ENCODE results near the gene KIF16B. TPM values are rescaled to one million over a fixed set of nuclear protein-coding genes. Genes with fewer than 3 reads are reported as not detected.

KIF16B gene
- total and polyA plus RNA-seq, 2 experiments from 2014 or later = 6.5 to 11.1 TPM

- H3K4me2 ChIP-seq = no peak overlapping the region
- H3K9me2 ChIP-seq (ENCODE audit: insufficient read depth) = no peaks in the 10 kb centered on the region
- H3K4me1 ChIP-seq (ENCODE audit: insufficient read depth) = peaks cover 19% of the 10 kb centered on the region
- H2AFZ ChIP-seq = no peak overlapping the region
- no peak for TF ChIP-seq JUNB (IDR thresholded peaks at IDR 0.05; ENCODE audit: unreplicated experiment)
- TF ChIP-seq, protein P1, sequence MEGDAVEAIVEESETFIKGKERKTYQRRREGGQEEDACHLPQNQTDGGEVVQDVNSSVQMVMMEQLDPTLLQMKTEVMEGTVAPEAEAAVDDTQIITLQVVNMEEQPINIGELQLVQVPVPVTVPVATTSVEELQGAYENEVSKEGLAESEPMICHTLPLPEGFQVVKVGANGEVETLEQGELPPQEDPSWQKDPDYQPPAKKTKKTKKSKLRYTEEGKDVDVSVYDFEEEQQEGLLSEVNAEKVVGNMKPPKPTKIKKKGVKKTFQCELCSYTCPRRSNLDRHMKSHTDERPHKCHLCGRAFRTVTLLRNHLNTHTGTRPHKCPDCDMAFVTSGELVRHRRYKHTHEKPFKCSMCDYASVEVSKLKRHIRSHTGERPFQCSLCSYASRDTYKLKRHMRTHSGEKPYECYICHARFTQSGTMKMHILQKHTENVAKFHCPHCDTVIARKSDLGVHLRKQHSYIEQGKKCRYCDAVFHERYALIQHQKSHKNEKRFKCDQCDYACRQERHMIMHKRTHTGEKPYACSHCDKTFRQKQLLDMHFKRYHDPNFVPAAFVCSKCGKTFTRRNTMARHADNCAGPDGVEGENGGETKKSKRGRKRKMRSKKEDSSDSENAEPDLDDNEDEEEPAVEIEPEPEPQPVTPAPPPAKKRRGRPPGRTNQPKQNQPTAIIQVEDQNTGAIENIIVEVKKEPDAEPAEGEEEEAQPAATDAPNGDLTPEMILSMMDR (conservative IDR thresholded peaks at IDR 0.05; ENCODE audit: low read depth in 2 of 2) = no peak
- TF ChIP-seq EZH2phosphoT487 (IDR thresholded peaks at IDR 0.05; ENCODE audit: unreplicated experiment) = no peak
- TF ChIP-seq ZNF114 (CRISPR knock-in tag; IDR thresholded peaks at IDR 0.05) = no peak
- no peak for TF ChIP-seq STAT1 (IDR thresholded peaks at IDR 0.05; ENCODE audit: unreplicated experiment)
- no peaks in the 10 kb centered on the region for H3K27me3 ChIP-seq (ENCODE audit: insufficient read depth)
- H3K4me3 ChIP-seq = no peak overlapping the region
- Mint-ChIP-seq H3K27ac (no peak overlapping the region; the same call in 1 of the 2 replicates), H3K4me3 (no peak overlapping the region), H3K36me3 (ENCODE audit: low read depth) (no peaks in the 10 kb centered on the region), H3K27me3 (ENCODE audit: insufficient read depth, low read depth, poor library complexity) (peaks cover 2% of the 10 kb centered on the region), H3K9me3 (no peaks in the 10 kb centered on the region), H3K4me1 (peaks cover 23% of the 10 kb centered on the region)
- ATAC-seq (no peak), DNase-seq (ENCODE audit: low spot score) (no peak)
- H3K36me3 ChIP-seq (ENCODE audit: insufficient read depth) = no peaks in the 10 kb centered on the region
- H4K20me1 ChIP-seq (replicated peaks; ENCODE audit: insufficient read depth) = no peaks in the 10 kb centered on the region
- no peaks in the 10 kb centered on the region for H3F3A ChIP-seq (replicated peaks; ENCODE audit: low read depth)
- no peaks in the 10 kb centered on the region for H3K79me2 ChIP-seq (replicated peaks; ENCODE audit: insufficient read depth)
- H3K27ac ChIP-seq (ENCODE audit: low read depth) = no peak overlapping the region
These were observed 82.6 kb downstream of the KIF16B start for GRCh38 chr20:16490696-16491095.

DNA sequence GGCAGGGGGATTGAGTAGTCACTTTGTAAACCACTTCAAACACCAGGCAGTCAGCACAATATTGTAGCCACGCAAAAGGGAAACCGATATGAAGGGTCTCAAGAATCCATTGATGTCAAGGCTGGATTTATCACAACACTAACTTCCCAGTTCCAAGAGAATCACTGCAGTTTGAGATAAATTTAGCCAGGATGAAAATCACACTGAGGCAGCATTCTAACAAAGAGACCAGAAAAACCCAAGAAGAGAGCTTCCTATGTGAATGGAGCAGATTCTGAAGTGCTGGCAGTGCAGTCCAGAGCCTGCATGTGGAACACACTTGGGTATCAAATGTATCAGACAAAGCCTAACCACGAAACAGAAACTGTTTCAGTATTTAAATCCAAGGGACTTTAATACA lies 84.6 kb downstream of the KIF16B start:
- no peak overlapping the region for H3K27ac ChIP-seq (ENCODE audit: low read depth)
- H3K4me2 ChIP-seq = no peak overlapping the region
- H3K4me1 ChIP-seq (ENCODE audit: insufficient read depth) = peaks cover 19% of the 10 kb centered on the region
- H3K9me2 ChIP-seq (ENCODE audit: insufficient read depth) = 0 out of 2 replicates have a peak, but pooled peaks cover 6% of the 10 kb centered on the region
- Mint-ChIP-seq H3K4me1 (peaks cover 26% of the 10 kb centered on the region), H3K4me3 (no peak overlapping the region), H3K27me3 (ENCODE audit: insufficient read depth, low read depth, poor library complexity) (peaks cover 2% of the 10 kb centered on the region), H3K9me3 (no peaks in the 10 kb centered on the region), H3K36me3 (ENCODE audit: low read depth) (no peaks in the 10 kb centered on the region; the same call in 2 of the 3 replicates), H3K27ac (no peak overlapping the region)
- H3K4me3 ChIP-seq = no peak overlapping the region
- DNase-seq (ENCODE audit: low spot score) (no peak), ATAC-seq (no peak)
- no peaks in the 10 kb centered on the region for H3K27me3 ChIP-seq (ENCODE audit: insufficient read depth)
- no peaks in the 10 kb centered on the region for H3F3A ChIP-seq (replicated peaks; ENCODE audit: low read depth)
- H3K79me2 ChIP-seq (replicated peaks; ENCODE audit: insufficient read depth) = no peaks in the 10 kb centered on the region
- H3K36me3 ChIP-seq (ENCODE audit: insufficient read depth) = no peaks in the 10 kb centered on the region
- no peak overlapping the region for H2AFZ ChIP-seq
- H4K20me1 ChIP-seq (replicated peaks; ENCODE audit: insufficient read depth) = no peaks in the 10 kb centered on the region
- TF ChIP-seq, protein P2, sequence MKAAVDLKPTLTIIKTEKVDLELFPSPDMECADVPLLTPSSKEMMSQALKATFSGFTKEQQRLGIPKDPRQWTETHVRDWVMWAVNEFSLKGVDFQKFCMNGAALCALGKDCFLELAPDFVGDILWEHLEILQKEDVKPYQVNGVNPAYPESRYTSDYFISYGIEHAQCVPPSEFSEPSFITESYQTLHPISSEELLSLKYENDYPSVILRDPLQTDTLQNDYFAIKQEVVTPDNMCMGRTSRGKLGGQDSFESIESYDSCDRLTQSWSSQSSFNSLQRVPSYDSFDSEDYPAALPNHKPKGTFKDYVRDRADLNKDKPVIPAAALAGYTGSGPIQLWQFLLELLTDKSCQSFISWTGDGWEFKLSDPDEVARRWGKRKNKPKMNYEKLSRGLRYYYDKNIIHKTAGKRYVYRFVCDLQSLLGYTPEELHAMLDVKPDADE (IDR thresholded peaks at IDR 0.05) = no peak
- TF ChIP-seq ZNF331 (CRISPR knock-in tag; IDR thresholded peaks at IDR 0.05; ENCODE audit: low read depth) = no peak
- no peak for TF ChIP-seq REST (IDR thresholded peaks at IDR 0.05; ENCODE audit: unreplicated experiment)
- no peak for TF ChIP-seq EZH2 (IDR thresholded peaks at IDR 0.05; ENCODE audit: low read depth, unreplicated experiment)
- no peak for TF ChIP-seq JUNB (IDR thresholded peaks at IDR 0.05; ENCODE audit: unreplicated experiment)
- TF ChIP-seq NANOG (IDR thresholded peaks at IDR 0.05; ENCODE audit: borderline replicate concordance) = no peak
- no peak for TF ChIP-seq EZH2phosphoT487 (IDR thresholded peaks at IDR 0.05; ENCODE audit: unreplicated experiment)
- TF ChIP-seq POLR2AphosphoS5 (IDR thresholded peaks at IDR 0.05; ENCODE audit: low read depth) = no peak
- TF ChIP-seq ZNF114 (CRISPR knock-in tag; IDR thresholded peaks at IDR 0.05) = no peak
- TF ChIP-seq CREB1 (CRISPR knock-in tag; IDR thresholded peaks at IDR 0.05; ENCODE audit: low read depth) = no peak
- TF ChIP-seq, protein P1 (conservative IDR thresholded peaks at IDR 0.05; ENCODE audit: low read depth in 2 of 2) = no peak
- TF ChIP-seq STAT1 (IDR thresholded peaks at IDR 0.05; ENCODE audit: unreplicated experiment) = no peak

Data from GM23338 (cell line).